ENCODE measurements around the gene GTF2F2. TPM values are rescaled to one million over a fixed set of nuclear protein-coding genes. Genes with fewer than 3 reads are reported as not detected.

GTF2F2 gene
- polyA plus RNA-seq (2013, experiment 1 of 2): 24.8 TPM
- polyA plus RNA-seq (2013, experiment 2 of 2): 29.0 TPM

- Histone ChIP-seq H3K4me3 (ENCODE audit: extremely low read depth, insufficient read depth, low read length, poor library complexity, severe bottlenecking) (peak within 1 kb of the TSS; percentile 71), H3K36me3 (ENCODE audit: control insufficient read depth, insufficient read depth, low read length) (peaks cover 9% of the 10 kb centered on the region), H3K27ac (ENCODE audit: low read depth, low read length, severe bottlenecking) (peak within 1 kb of the TSS; percentile 88), H3K4me1 (ENCODE audit: control insufficient read depth, insufficient read depth, low read length, poor library complexity, severe bottlenecking) (no peaks in the 10 kb centered on the region), H3K9me3 (ENCODE audit: control insufficient read depth, low read length) (no peaks in the 10 kb centered on the region)
- WGBS, 2 experiments (ENCODE audit: insufficient coverage in 2 of 2): 2% methylated on average over 39 to 46 of the region's 53 CpGs
Measured at GRCh38 chr13:45119991-45120864, at the start of gene GTF2F2. Gene GTF2F2, plus strand, starts transcription at chr13:45120510. Its CDS starts 146 bp downstream, at chr13:45120656.

DNA sequence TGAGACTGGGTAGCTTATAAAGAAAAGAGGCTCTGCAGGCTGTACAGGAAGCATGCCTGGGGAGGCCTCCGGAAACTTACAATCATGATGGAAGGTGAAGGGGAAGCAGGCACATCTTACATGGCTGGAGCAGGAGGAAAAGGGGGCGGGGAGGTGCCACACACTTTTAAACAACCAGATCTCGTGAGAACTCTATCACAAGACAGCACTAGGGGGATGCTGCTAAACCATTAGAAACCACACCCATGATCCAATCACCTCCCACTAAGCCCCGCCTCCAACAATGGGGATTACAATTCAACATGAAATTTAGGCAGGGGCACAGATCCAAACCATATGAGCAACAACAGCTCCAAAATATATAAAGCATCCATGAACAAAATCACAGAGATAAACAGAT, 46.5 kb upstream of the GTF2F2 start:
- H3K9me3 ChIP-seq (ENCODE audit: control insufficient read depth, low read length): no peaks in the 10 kb centered on the region
- 83 to 100% methylated on average over 2 to 3 of the region's 4 CpGs for WGBS, 2 experiments (ENCODE audit: insufficient coverage in 2 of 2)
- no peaks in the 10 kb centered on the region for H3K36me3 ChIP-seq (ENCODE audit: control insufficient read depth, insufficient read depth, low read length)

DNA sequence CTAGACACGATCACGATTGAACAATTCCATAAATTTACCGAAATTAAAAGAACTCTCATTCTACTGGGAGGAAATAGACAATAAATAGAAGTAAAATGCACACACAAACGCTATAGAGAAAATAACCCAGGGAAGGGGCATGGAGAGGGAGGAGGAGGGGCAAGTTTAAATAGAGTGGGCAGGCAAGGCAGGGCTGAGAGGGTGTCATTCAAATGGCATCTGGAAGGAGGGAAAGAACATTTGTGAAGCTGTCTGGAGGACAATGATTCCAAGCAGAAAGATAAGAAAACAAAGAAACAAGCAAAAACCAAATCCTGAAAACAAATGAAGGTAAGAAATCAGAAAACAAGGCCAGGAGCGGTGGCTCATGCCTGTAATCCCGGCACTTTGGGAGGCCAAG, 45.6 kb upstream of the GTF2F2 start:
- H3K9me3 ChIP-seq (ENCODE audit: control insufficient read depth, low read length): no peaks in the 10 kb centered on the region
- H3K4me3 ChIP-seq (ENCODE audit: extremely low read depth, insufficient read depth, low read length, poor library complexity, severe bottlenecking): no peak overlapping the region
- no peaks in the 10 kb centered on the region for H3K4me1 ChIP-seq (ENCODE audit: control insufficient read depth, insufficient read depth, low read length, poor library complexity, severe bottlenecking)
- no peak overlapping the region for H3K27ac ChIP-seq (ENCODE audit: low read depth, low read length, severe bottlenecking)
- H3K36me3 ChIP-seq (ENCODE audit: control insufficient read depth, insufficient read depth, low read length): no peaks in the 10 kb centered on the region
- 78 to 92% methylated on average over 2 of the region's 6 CpGs for WGBS, 2 experiments (ENCODE audit: insufficient coverage in 2 of 2)

More for the DNA sequence above, 46.5 kb upstream of the GTF2F2 start:
- Histone ChIP-seq H3K4me1 (ENCODE audit: control insufficient read depth, insufficient read depth, low read length, poor library complexity, severe bottlenecking) (no peaks in the 10 kb centered on the region), H3K27ac (ENCODE audit: low read depth, low read length, severe bottlenecking) (no peak overlapping the region), H3K4me3 (ENCODE audit: extremely low read depth, insufficient read depth, low read length, poor library complexity, severe bottlenecking) (no peak overlapping the region)

GRCh38 chr13:45078003-45078402, 42.3 kb upstream of the GTF2F2 start:
- H3K4me3 ChIP-seq (ENCODE audit: extremely low read depth, insufficient read depth, low read length, poor library complexity, severe bottlenecking): no peak overlapping the region
- no peaks in the 10 kb centered on the region for H3K4me1 ChIP-seq (ENCODE audit: control insufficient read depth, insufficient read depth, low read length, poor library complexity, severe bottlenecking)
- no peak overlapping the region for H3K27ac ChIP-seq (ENCODE audit: low read depth, low read length, severe bottlenecking)
- no peaks in the 10 kb centered on the region for H3K9me3 ChIP-seq (ENCODE audit: control insufficient read depth, low read length)
- H3K36me3 ChIP-seq (ENCODE audit: control insufficient read depth, insufficient read depth, low read length): no peaks in the 10 kb centered on the region
- 100% methylated on average over 1 of the region's 1 CpG; no CpG with 5 or more reads in 1 of the 2 experiments for WGBS, 2 experiments (ENCODE audit: insufficient coverage in 2 of 2)

GRCh38 chr13:45082964-45083363, 37.3 kb upstream of the GTF2F2 start:
- H3K9me3 ChIP-seq (ENCODE audit: control insufficient read depth, low read length): no peaks in the 10 kb centered on the region
- WGBS, 2 experiments (ENCODE audit: insufficient coverage in 2 of 2): 88 to 92% methylated on average over 3 to 4 of the region's 6 CpGs
- H3K4me3 ChIP-seq (ENCODE audit: extremely low read depth, insufficient read depth, low read length, poor library complexity, severe bottlenecking): no peak overlapping the region
- H3K36me3 ChIP-seq (ENCODE audit: control insufficient read depth, insufficient read depth, low read length): no peaks in the 10 kb centered on the region
- H3K4me1 ChIP-seq (ENCODE audit: control insufficient read depth, insufficient read depth, low read length, poor library complexity, severe bottlenecking): no peaks in the 10 kb centered on the region
- no peak overlapping the region for H3K27ac ChIP-seq (ENCODE audit: low read depth, low read length, severe bottlenecking)

GRCh38 chr13:45084515-45084914, 35.8 kb upstream of the GTF2F2 start:
- no peak overlapping the region for H3K4me3 ChIP-seq (ENCODE audit: extremely low read depth, insufficient read depth, low read length, poor library complexity, severe bottlenecking)
- no peak overlapping the region for H3K27ac ChIP-seq (ENCODE audit: low read depth, low read length, severe bottlenecking)
- H3K4me1 ChIP-seq (ENCODE audit: control insufficient read depth, insufficient read depth, low read length, poor library complexity, severe bottlenecking): no peaks in the 10 kb centered on the region
- no peaks in the 10 kb centered on the region for H3K36me3 ChIP-seq (ENCODE audit: control insufficient read depth, insufficient read depth, low read length)
- H3K9me3 ChIP-seq (ENCODE audit: control insufficient read depth, low read length): no peaks in the 10 kb centered on the region

DNA sequence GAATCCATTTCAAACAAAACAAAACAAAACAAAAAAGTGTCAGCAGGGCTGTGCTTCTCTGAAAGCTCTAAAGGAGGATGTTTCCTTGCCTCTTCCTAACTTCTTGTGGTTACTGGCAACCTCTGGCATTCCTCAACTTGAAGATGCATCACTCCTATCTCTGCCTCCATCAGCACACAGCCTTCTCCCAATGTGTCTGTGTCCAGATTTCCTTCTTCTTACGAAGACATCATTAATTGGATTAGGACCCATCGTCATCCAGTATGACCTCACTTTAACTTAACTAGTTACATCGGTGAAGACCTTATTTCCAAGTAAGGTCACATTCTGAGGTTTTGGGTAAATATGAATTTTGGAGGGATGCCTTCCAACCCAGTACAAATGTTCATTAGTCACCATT, 33.8 kb upstream of the GTF2F2 start:
- 100% methylated on average over 1 of the region's 3 CpGs; no CpG with 5 or more reads in 1 of the 2 experiments for WGBS, 2 experiments (ENCODE audit: insufficient coverage in 2 of 2)

GRCh38 chr13:45092663-45093062, 27.6 kb upstream of the GTF2F2 start:
- H3K4me1 ChIP-seq (ENCODE audit: control insufficient read depth, insufficient read depth, low read length, poor library complexity, severe bottlenecking): no peaks in the 10 kb centered on the region
- H3K4me3 ChIP-seq (ENCODE audit: extremely low read depth, insufficient read depth, low read length, poor library complexity, severe bottlenecking): no peak overlapping the region
- H3K36me3 ChIP-seq (ENCODE audit: control insufficient read depth, insufficient read depth, low read length): no peaks in the 10 kb centered on the region
- no peaks in the 10 kb centered on the region for H3K9me3 ChIP-seq (ENCODE audit: control insufficient read depth, low read length)
- WGBS, 2 experiments (ENCODE audit: insufficient coverage in 2 of 2): 84 to 93% methylated on average over 2 of the region's 2 CpGs
- no peak overlapping the region for H3K27ac ChIP-seq (ENCODE audit: low read depth, low read length, severe bottlenecking)

More for the DNA sequence above, 33.8 kb upstream of the GTF2F2 start:
- Histone ChIP-seq H3K4me1 (ENCODE audit: control insufficient read depth, insufficient read depth, low read length, poor library complexity, severe bottlenecking) (no peaks in the 10 kb centered on the region), H3K27ac (ENCODE audit: low read depth, low read length, severe bottlenecking) (no peak overlapping the region), H3K36me3 (ENCODE audit: control insufficient read depth, insufficient read depth, low read length) (no peaks in the 10 kb centered on the region), H3K4me3 (ENCODE audit: extremely low read depth, insufficient read depth, low read length, poor library complexity, severe bottlenecking) (no peak overlapping the region), H3K9me3 (ENCODE audit: control insufficient read depth, low read length) (no peaks in the 10 kb centered on the region)

DNA sequence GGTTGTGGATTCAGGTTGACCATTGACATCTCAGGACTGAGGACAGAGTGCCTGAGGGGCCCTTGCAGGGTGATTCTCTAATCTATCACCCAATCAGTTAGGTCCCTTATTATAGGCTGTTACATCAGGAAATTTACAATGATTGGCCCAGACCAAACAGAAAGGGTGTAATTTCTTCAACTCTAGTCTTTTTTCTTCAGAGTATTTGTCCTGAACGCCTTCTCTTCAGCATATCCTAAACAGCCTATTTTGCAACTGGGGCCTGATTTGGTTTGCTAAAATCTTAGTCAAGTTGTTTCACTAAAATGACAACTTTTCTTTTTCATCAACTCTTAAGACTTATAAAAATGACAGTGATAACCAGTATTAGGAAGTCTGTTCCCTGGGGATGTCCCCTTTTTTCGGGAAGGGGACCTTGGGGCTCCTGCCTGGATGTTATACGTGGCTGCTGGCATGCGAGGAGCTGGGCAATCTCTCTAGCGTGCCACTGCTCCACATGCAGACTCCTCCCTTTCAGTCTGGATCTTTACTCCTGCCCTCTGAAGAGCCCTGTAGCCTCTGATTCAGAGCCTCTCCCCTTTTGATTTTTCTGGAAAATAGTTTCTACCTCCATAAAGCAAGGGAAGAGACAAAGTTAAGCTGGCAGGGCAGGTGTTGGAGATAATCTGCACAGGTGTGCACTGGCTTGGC, 19.6 kb upstream of the GTF2F2 start:
- H3K9me3 ChIP-seq (ENCODE audit: control insufficient read depth, low read length): no peaks in the 10 kb centered on the region
- no peaks in the 10 kb centered on the region for H3K4me1 ChIP-seq (ENCODE audit: control insufficient read depth, insufficient read depth, low read length, poor library complexity, severe bottlenecking)
- H3K27ac ChIP-seq (ENCODE audit: low read depth, low read length, severe bottlenecking): no peak overlapping the region
- no peaks in the 10 kb centered on the region for H3K36me3 ChIP-seq (ENCODE audit: control insufficient read depth, insufficient read depth, low read length)
- no peak overlapping the region for H3K4me3 ChIP-seq (ENCODE audit: extremely low read depth, insufficient read depth, low read length, poor library complexity, severe bottlenecking)
- 89 to 95% methylated on average over 3 to 4 of the region's 5 CpGs for WGBS, 2 experiments (ENCODE audit: insufficient coverage in 2 of 2)

- H3K9me3 ChIP-seq (ENCODE audit: control insufficient read depth, low read length): no peaks in the 10 kb centered on the region
- H3K27ac ChIP-seq (ENCODE audit: low read depth, low read length, severe bottlenecking): no peak overlapping the region
- WGBS, 2 experiments (ENCODE audit: insufficient coverage in 2 of 2): 100% methylated on average over 1 of the region's 10 CpGs; no CpG with 5 or more reads in 1 of the 2 experiments
- no peaks in the 10 kb centered on the region for H3K4me1 ChIP-seq (ENCODE audit: control insufficient read depth, insufficient read depth, low read length, poor library complexity, severe bottlenecking)
- no peak overlapping the region for H3K4me3 ChIP-seq (ENCODE audit: extremely low read depth, insufficient read depth, low read length, poor library complexity, severe bottlenecking)
- H3K36me3 ChIP-seq (ENCODE audit: control insufficient read depth, insufficient read depth, low read length): no peaks in the 10 kb centered on the region
Measured at GRCh38 chr13:45101327-45102018, 18.8 kb upstream of the GTF2F2 start.
